ENCODE measurements around the gene FNDC3B.
"Not testable (repeated sequence)": the region's sequence is repeated elsewhere in the genome, so short reads cannot be mapped to it uniquely, and the experiment has no call there.

DNA sequence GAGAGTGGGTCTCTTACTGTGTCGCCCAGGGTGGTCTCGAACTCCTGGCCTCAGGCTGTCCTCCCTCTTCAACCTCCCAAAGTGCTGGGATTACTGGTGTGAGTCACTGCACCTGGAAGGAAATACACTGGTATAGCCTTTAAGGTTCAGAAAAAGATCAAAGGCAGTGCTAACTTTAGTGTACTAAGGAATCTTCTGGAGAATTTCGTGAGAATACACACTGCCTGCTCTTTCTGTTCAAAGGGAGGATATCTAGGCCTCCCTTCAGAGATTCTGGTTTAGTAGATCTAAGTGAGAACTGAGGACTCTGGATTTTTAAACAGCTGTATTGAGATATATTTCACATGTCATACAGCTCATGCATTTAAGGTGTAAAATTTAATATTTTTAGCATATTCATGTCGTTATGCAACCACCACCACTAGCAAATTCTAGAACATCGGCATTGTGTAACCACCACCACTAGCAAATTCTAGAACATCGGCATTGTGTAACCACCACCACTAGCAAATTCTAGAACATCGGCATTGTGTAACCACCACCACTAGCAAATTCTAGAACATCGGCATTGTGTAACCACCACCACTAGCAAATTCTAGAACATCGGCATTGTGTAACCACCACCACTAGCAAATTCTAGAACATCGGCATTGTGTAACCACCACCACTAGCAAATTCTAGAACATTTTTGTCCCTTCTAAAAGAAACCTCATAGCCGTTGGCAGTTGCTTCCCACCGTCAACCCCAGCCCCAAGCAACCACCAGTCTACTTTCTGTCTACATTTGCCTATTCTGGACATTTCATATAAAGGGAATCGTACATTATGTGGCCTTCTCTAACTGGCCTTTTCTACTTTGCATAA lies 54.4 kb downstream of the FNDC3B start:
- TF ChIP-seq, protein P1, sequence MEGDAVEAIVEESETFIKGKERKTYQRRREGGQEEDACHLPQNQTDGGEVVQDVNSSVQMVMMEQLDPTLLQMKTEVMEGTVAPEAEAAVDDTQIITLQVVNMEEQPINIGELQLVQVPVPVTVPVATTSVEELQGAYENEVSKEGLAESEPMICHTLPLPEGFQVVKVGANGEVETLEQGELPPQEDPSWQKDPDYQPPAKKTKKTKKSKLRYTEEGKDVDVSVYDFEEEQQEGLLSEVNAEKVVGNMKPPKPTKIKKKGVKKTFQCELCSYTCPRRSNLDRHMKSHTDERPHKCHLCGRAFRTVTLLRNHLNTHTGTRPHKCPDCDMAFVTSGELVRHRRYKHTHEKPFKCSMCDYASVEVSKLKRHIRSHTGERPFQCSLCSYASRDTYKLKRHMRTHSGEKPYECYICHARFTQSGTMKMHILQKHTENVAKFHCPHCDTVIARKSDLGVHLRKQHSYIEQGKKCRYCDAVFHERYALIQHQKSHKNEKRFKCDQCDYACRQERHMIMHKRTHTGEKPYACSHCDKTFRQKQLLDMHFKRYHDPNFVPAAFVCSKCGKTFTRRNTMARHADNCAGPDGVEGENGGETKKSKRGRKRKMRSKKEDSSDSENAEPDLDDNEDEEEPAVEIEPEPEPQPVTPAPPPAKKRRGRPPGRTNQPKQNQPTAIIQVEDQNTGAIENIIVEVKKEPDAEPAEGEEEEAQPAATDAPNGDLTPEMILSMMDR (IDR thresholded peaks at IDR 0.05), result not testable (repeated sequence)
- not testable (repeated sequence) for TF ChIP-seq POLR2A (IDR thresholded peaks at IDR 0.05; ENCODE audit: low read length); MAFK (IDR thresholded peaks at IDR 0.05; ENCODE audit: partially characterized antibody); RCOR1 (IDR thresholded peaks at IDR 0.05; ENCODE audit: low read depth, low read length); RAD21 (conservative IDR thresholded peaks at IDR 0.05 in 1 of 2, IDR thresholded peaks at IDR 0.05 in 1 of 2)
- TF ChIP-seq, protein P2, sequence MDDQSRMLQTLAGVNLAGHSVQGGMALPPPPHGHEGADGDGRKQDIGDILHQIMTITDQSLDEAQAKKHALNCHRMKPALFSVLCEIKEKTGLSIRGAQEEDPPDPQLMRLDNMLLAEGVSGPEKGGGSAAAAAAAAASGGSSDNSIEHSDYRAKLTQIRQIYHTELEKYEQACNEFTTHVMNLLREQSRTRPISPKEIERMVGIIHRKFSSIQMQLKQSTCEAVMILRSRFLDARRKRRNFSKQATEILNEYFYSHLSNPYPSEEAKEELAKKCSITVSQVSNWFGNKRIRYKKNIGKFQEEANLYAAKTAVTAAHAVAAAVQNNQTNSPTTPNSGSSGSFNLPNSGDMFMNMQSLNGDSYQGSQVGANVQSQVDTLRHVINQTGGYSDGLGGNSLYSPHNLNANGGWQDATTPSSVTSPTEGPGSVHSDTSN (IDR thresholded peaks at IDR 0.05), result not testable (repeated sequence)

Measured in A549 (cell line).